ACC112 (cell line): ENCODE measurements around the gene VPS13A.

Source experiments
- H2AFZ ChIP-seq: fragments of 200-600 bp; sonication (generic); one replicate; pipeline ENCODE4 v1.6.0; 2017; ENCODE audit warnings: antibody characterized with exemption, low read length; ENCODE audit not compliant: unreplicated experiment
- H3K27ac ChIP-seq: fragments of 200-600 bp; sonication (generic); 2 replicates; pipeline ENCODE4 v1.5.1; 2014; ENCODE audit warnings: low read depth, mild to moderate bottlenecking, antibody characterized with exemption, low read length, moderate library complexity
- H3K27me3 ChIP-seq: fragments of 200-600 bp; sonication (generic); 2 replicates; pipeline ENCODE4 v1.6.1; 2014; ENCODE audit warnings: mild to moderate bottlenecking, antibody characterized with exemption, low read length, moderate library complexity, mixed read lengths; ENCODE audit not compliant: insufficient read depth
- H3K36me3 ChIP-seq: fragments of 200-600 bp; sonication (generic); 2 replicates; pipeline ENCODE4 v1.6.1; 2016; ENCODE audit warnings: mild to moderate bottlenecking, antibody characterized with exemption, low read length, moderate library complexity, mixed read lengths; ENCODE audit not compliant: insufficient read depth
- H3K4me1 ChIP-seq: fragments of 200-600 bp; sonication (generic); one replicate; pipeline ENCODE4 v1.6.1; 2016; ENCODE audit warnings: low read length, mixed read lengths; ENCODE audit not compliant: insufficient read depth, unreplicated experiment, control insufficient read depth
- H3K4me3 ChIP-seq: fragments of 200-600 bp; sonication (generic); 2 replicates; pipeline ENCODE4 v1.5.1; 2014; ENCODE audit warnings: mild to moderate bottlenecking, low read depth, low read length
- H3K79me2 ChIP-seq: fragments of 200-600 bp; sonication (generic); one replicate; pipeline ENCODE4 v1.6.0; 2016; ENCODE audit warnings: low read length; ENCODE audit not compliant: control insufficient read depth, unreplicated experiment, insufficient read depth

The VPS13A gene

GRCh38 chr9:77291714-77292113 is 114.4 kb downstream of the VPS13A start:
- H3K27ac ChIP-seq, result no peak overlapping the region
- H3K36me3 ChIP-seq, result peaks cover 16% of the 10 kb centered on the region
- H2AFZ ChIP-seq, result no peak overlapping the region
- no peaks in the 10 kb centered on the region for H3K4me1 ChIP-seq
- no peak overlapping the region for H3K4me3 ChIP-seq
- no peaks in the 10 kb centered on the region for H3K79me2 ChIP-seq
- no peaks in the 10 kb centered on the region for H3K27me3 ChIP-seq

- H3K4me1 ChIP-seq, result no peaks in the 10 kb centered on the region
- 0 out of 2 replicates have a peak, but pooled peaks cover under 1% of the 10 kb centered on the region for H3K36me3 ChIP-seq
- no peak overlapping the region for H3K27ac ChIP-seq
- H2AFZ ChIP-seq, result no peak overlapping the region
- no peak overlapping the region for H3K4me3 ChIP-seq
- H3K27me3 ChIP-seq, result no peaks in the 10 kb centered on the region
- H3K79me2 ChIP-seq, result no peaks in the 10 kb centered on the region
Measured at GRCh38 chr9:77293949-77294348, 116.6 kb downstream of the VPS13A start.

GRCh38 chr9:77304543-77304942 is 127.2 kb downstream of the VPS13A start:
- H3K4me3 ChIP-seq, result no peak overlapping the region
- H3K27ac ChIP-seq, result no peak overlapping the region
- no peaks in the 10 kb centered on the region for H3K27me3 ChIP-seq
- H3K4me1 ChIP-seq, result peaks cover 5% of the 10 kb centered on the region
- no peak overlapping the region for H2AFZ ChIP-seq
- H3K79me2 ChIP-seq, result no peaks in the 10 kb centered on the region
- peaks cover 2% of the 10 kb centered on the region; the same call in 1 of the 2 replicates for H3K36me3 ChIP-seq

GRCh38 chr9:77305622-77306400 is 128.5 kb downstream of the VPS13A start:
- Histone ChIP-seq H3K27ac (no peak overlapping the region), H3K27me3 (no peaks in the 10 kb centered on the region), H3K4me1 (peaks cover 5% of the 10 kb centered on the region), H2AFZ (no peak overlapping the region), H3K36me3 (no peaks in the 10 kb centered on the region), H3K4me3 (no peak overlapping the region), H3K79me2 (no peaks in the 10 kb centered on the region)

GRCh38 chr9:77307166-77307565 is 129.8 kb downstream of the VPS13A start:
- no peaks in the 10 kb centered on the region for H3K36me3 ChIP-seq
- no peaks in the 10 kb centered on the region for H3K79me2 ChIP-seq
- peaks cover 5% of the 10 kb centered on the region for H3K4me1 ChIP-seq
- no peaks in the 10 kb centered on the region for H3K27me3 ChIP-seq
- H3K27ac ChIP-seq, result no peak overlapping the region
- H3K4me3 ChIP-seq, result no peak overlapping the region
- H2AFZ ChIP-seq, result no peak overlapping the region

GRCh38 chr9:77316058-77316457 is 138.7 kb downstream of the VPS13A start:
- H3K4me1 ChIP-seq, result no peaks in the 10 kb centered on the region
- H2AFZ ChIP-seq, result no peak overlapping the region
- H3K36me3 ChIP-seq, result 0 out of 2 replicates have a peak, but pooled peaks cover under 1% of the 10 kb centered on the region
- H3K27ac ChIP-seq, result no peak overlapping the region
- H3K4me3 ChIP-seq, result no peak overlapping the region
- H3K79me2 ChIP-seq, result no peaks in the 10 kb centered on the region
- H3K27me3 ChIP-seq, result no peaks in the 10 kb centered on the region

GRCh38 chr9:77325058-77325457 is 147.7 kb downstream of the VPS13A start:
- H3K36me3 ChIP-seq, result peaks cover 21% of the 10 kb centered on the region
- no peaks in the 10 kb centered on the region for H3K27me3 ChIP-seq
- H3K4me1 ChIP-seq, result no peaks in the 10 kb centered on the region
- H3K27ac ChIP-seq, result no peak overlapping the region
- no peaks in the 10 kb centered on the region for H3K79me2 ChIP-seq
- no peak overlapping the region for H2AFZ ChIP-seq
- H3K4me3 ChIP-seq, result no peak overlapping the region

- Histone ChIP-seq H3K27ac (no peak overlapping the region), H3K36me3 (peaks cover 20% of the 10 kb centered on the region), H3K79me2 (no peaks in the 10 kb centered on the region), H3K4me1 (no peaks in the 10 kb centered on the region), H2AFZ (no peak overlapping the region), H3K4me3 (no peak overlapping the region), H3K27me3 (no peaks in the 10 kb centered on the region)
Measured at GRCh38 chr9:77328102-77328501, 150.8 kb downstream of the VPS13A start.

- H2AFZ ChIP-seq, result no peak overlapping the region
- peaks cover 3% of the 10 kb centered on the region for H3K4me1 ChIP-seq
- no peak overlapping the region for H3K4me3 ChIP-seq
- no peaks in the 10 kb centered on the region for H3K79me2 ChIP-seq
- no peaks in the 10 kb centered on the region for H3K27me3 ChIP-seq
- peaks cover 28% of the 10 kb centered on the region for H3K36me3 ChIP-seq
- H3K27ac ChIP-seq, result no peak overlapping the region
Measured at GRCh38 chr9:77370064-77370463, 192.7 kb downstream of the VPS13A start.

GRCh38 chr9:77374266-77374665 is 196.9 kb downstream of the VPS13A start:
- Histone ChIP-seq H3K27me3 (no peaks in the 10 kb centered on the region), H3K79me2 (no peaks in the 10 kb centered on the region), H3K4me3 (no peak overlapping the region), H3K27ac (no peak overlapping the region), H2AFZ (no peak overlapping the region), H3K4me1 (no peaks in the 10 kb centered on the region), H3K36me3 (peaks cover 20% of the 10 kb centered on the region)

GRCh38 chr9:77375956-77376532 is 198.7 kb downstream of the VPS13A start:
- H3K27me3 ChIP-seq, result no peaks in the 10 kb centered on the region

More at GRCh38 chr9:77375956-77376532, 198.7 kb downstream of the VPS13A start:
- H3K27ac ChIP-seq, result no peak overlapping the region
- no peaks in the 10 kb centered on the region for H3K4me1 ChIP-seq
- no peak overlapping the region for H2AFZ ChIP-seq
- no peaks in the 10 kb centered on the region for H3K79me2 ChIP-seq
- peaks cover 4% of the 10 kb centered on the region; the same call in 1 of the 2 replicates for H3K36me3 ChIP-seq
- H3K4me3 ChIP-seq, result no peak overlapping the region
